ENCODE data around the gene DTNB.
"Not testable (repeated sequence)": the region's sequence is repeated elsewhere in the genome, so short reads cannot be mapped to it uniquely, and the experiment has no call there.

The DTNB gene

GRCh38 chr2:25710750-25711149 lies 37.4 kb upstream of the DTNB start:
- in situ Hi-C loops (cut with MboI; ENCODE audit: low sequenced_read_pairs, unreplicated experiment) = no loop called here
- DNase-seq (ENCODE audit: low spot score) = no peak
- TF ChIP-seq CTCF (IDR thresholded peaks at IDR 0.05; ENCODE audit: borderline replicate concordance, control extremely low read depth, extremely low read depth, insufficient read depth, missing control alignments) = no peak

- no peak for DNase-seq (ENCODE audit: low spot score)
- in situ Hi-C loops (cut with MboI; ENCODE audit: low sequenced_read_pairs, unreplicated experiment) = no loop called here
- no peak for TF ChIP-seq CTCF (IDR thresholded peaks at IDR 0.05; ENCODE audit: borderline replicate concordance, control extremely low read depth, extremely low read depth, insufficient read depth, missing control alignments)
Measured at GRCh38 chr2:25709349-25709748, 36.0 kb upstream of the DTNB start.

GRCh38 chr2:25707927-25708590 lies 34.7 kb upstream of the DTNB start:
- no peak for DNase-seq (ENCODE audit: low spot score)
- in situ Hi-C loops (cut with MboI; ENCODE audit: low sequenced_read_pairs, unreplicated experiment) = no loop called here
- TF ChIP-seq CTCF (IDR thresholded peaks at IDR 0.05; ENCODE audit: borderline replicate concordance, control extremely low read depth, extremely low read depth, insufficient read depth, missing control alignments) = no peak

- in situ Hi-C loops (cut with MboI; ENCODE audit: low sequenced_read_pairs, unreplicated experiment); DNase-seq (ENCODE audit: low spot score): not testable (repeated sequence)
Measured at GRCh38 chr2:25705575-25705974, 32.2 kb upstream of the DTNB start.

DNA sequence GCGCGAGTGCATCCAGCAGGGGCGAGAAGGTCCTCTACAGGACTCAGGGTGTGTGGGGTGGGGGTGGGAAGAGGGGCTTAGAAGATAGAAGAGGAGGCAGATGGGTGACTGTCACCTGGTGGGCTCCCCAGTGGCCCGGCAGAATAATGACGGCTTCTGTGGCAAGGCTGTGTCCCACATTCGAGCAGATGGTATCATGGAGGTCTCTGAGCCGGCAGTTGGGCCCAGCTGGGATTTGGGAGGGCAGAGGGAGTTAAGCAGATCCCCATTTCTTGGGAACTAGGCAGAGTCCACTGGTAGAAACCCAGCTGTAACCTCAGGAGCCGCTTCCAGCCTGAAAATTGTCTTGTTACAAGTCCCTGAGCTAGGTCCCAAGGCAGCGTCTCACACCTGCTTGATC lies 28.4 kb upstream of the DTNB start:
- TF ChIP-seq CTCF (IDR thresholded peaks at IDR 0.05; ENCODE audit: borderline replicate concordance, control extremely low read depth, extremely low read depth, insufficient read depth, missing control alignments) = no peak
- no peak for DNase-seq (ENCODE audit: low spot score)
- in situ Hi-C loops (cut with MboI; ENCODE audit: low sequenced_read_pairs, unreplicated experiment) = no loop called here

- in situ Hi-C loops (cut with MboI; ENCODE audit: low sequenced_read_pairs, unreplicated experiment) = no loop called here
- TF ChIP-seq CTCF (IDR thresholded peaks at IDR 0.05; ENCODE audit: borderline replicate concordance, control extremely low read depth, extremely low read depth, insufficient read depth, missing control alignments) = peak; percentile 55
- DNase-seq (ENCODE audit: low spot score) = peak; percentile 51
Measured at GRCh38 chr2:25700221-25700660, 26.9 kb upstream of the DTNB start.

- TF ChIP-seq CTCF (IDR thresholded peaks at IDR 0.05; ENCODE audit: borderline replicate concordance, control extremely low read depth, extremely low read depth, insufficient read depth, missing control alignments) = no peak
- in situ Hi-C loops (cut with MboI; ENCODE audit: low sequenced_read_pairs, unreplicated experiment) = no loop called here
- DNase-seq (ENCODE audit: low spot score) = no peak
Measured at GRCh38 chr2:25699216-25699615, 25.8 kb upstream of the DTNB start.
